ENCODE results near the gene ERH. TPM values are rescaled to one million over a fixed set of nuclear protein-coding genes. Genes with fewer than 3 reads are reported as not detected.

The ERH gene
- total and polyA plus RNA-seq, 10 of the 15 experiments (the other 5 are each of a cell fraction or from before 2014, with no cell fraction given), result 255 to 852 (median 382) TPM

DNA sequence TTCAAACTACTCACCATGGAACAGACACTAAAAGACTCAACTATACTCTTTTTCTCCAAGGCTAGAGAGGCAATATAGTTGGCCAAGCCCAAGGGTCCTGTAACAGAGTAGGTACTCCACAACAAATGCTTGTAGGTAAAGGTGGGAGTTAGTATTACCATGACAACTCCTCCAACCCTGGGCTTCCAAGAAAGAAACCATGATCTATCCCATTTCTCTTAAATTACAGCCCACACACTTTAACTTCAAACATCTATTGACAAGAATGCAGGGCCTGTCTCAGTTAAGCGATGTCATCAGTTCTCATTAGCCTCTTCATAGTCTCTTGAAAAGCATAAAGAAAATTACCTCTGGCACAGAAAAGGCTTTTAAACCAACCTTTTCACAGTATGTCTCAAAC lies 25.0 kb downstream of the ERH start:
- H3K9ac ChIP-seq (ENCODE audit: control insufficient read depth, insufficient read depth, low read length), result no peak overlapping the region
- no peaks in the 10 kb centered on the region for H3K27me3 ChIP-seq (replicated peaks in 1 of 2; ENCODE audit: control insufficient read depth in 2 of 2, insufficient read depth in 2 of 2, low read length in 1 of 2)
- H3K4me2 ChIP-seq (ENCODE audit: control insufficient read depth, insufficient read depth), result no peak overlapping the region
- no TSS peak for BruUV-seq (replicated peaks)
- H3K9me3 ChIP-seq (replicated peaks; ENCODE audit: control insufficient read depth, insufficient read depth, low read length), result no peaks in the 10 kb centered on the region
- ATAC-seq, result no peak
- H4K20me1 ChIP-seq (ENCODE audit: control insufficient read depth, insufficient read depth), result no peaks in the 10 kb centered on the region
- no peak overlapping the region for H3K27ac ChIP-seq (ENCODE audit: control insufficient read depth, insufficient read depth)
- no peak for DNase-seq (ENCODE audit: low read depth, low spot score)
- H3K4me3 ChIP-seq, result no peak overlapping the region
- RAD21 ChIA-PET (ENCODE audit: unreplicated experiment), result no interaction called here
- SMC1A ChIA-PET (ENCODE audit: uncharacterized antibody, unreplicated experiment), result no interaction called here
- no peaks in the 10 kb centered on the region for H3K4me1 ChIP-seq (ENCODE audit: control insufficient read depth, insufficient read depth, low read length)
- in situ Hi-C loops (cut with MboI) (no loop called here), intact Hi-C loops (cut with micrococcal nuclease; ENCODE audit: unreplicated experiment) (no loop called here)
- H3K36me3 ChIP-seq (ENCODE audit: control insufficient read depth in 2 of 2, insufficient read depth in 2 of 2, low read length in 1 of 2), result peaks cover 3 to 5% of the 10 kb centered on the region in 2 experiments; a peak in 3 of 4 replicates
- no peak for FAIRE-seq
- no peaks in the 10 kb centered on the region for H3K79me2 ChIP-seq (ENCODE audit: control insufficient read depth, insufficient read depth, low read length)
- CTCF ChIA-PET, result no interaction called here
- TF ChIP-seq BRCA1 (IDR thresholded peaks at IDR 0.05; ENCODE audit: low read depth, low read length) (no peak), EED (IDR thresholded peaks at IDR 0.05; ENCODE audit: low read depth) (no peak), POLR2AphosphoS5 (IDR thresholded peaks at IDR 0.05; ENCODE audit: low read length) (no peak), POLR2AphosphoS2 (IDR thresholded peaks at IDR 0.05; ENCODE audit: low read depth, low read length) (no peak), HCFC1 (IDR thresholded peaks at IDR 0.05; ENCODE audit: low read length) (no peak), CBX3 (IDR thresholded peaks at IDR 0.05; ENCODE audit: borderline replicate concordance, low read depth) (no peak)
- TF ChIP-seq, protein P1, sequence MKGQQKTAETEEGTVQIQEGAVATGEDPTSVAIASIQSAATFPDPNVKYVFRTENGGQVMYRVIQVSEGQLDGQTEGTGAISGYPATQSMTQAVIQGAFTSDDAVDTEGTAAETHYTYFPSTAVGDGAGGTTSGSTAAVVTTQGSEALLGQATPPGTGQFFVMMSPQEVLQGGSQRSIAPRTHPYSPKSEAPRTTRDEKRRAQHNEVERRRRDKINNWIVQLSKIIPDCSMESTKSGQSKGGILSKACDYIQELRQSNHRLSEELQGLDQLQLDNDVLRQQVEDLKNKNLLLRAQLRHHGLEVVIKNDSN (IDR thresholded peaks at IDR 0.05; ENCODE audit: borderline replicate concordance, extremely low read length, insufficient read depth, low read depth, low read length), result no peak
- 100% methylated on average over 1 of the region's 1 CpG for WGBS (ENCODE audit: insufficient coverage, insufficient replicate concordance, low lambda C conversion rate, missing lambda C conversion rate)
- POLR2A ChIA-PET, result interaction anchor here (1.3 kb wide), 1 partner anchor 15 kb away, joined by 3 read pairs; no protein-coding TSS in a partner anchor
- H2AFZ ChIP-seq (ENCODE audit: control insufficient read depth, low read depth, low read length), result no peak overlapping the region

- intact Hi-C loops (cut with micrococcal nuclease; ENCODE audit: unreplicated experiment), result no loop called here
- no peaks in the 10 kb centered on the region for H3K9me3 ChIP-seq (replicated peaks; ENCODE audit: control insufficient read depth, insufficient read depth, low read length)
- H3K4me1 ChIP-seq (ENCODE audit: control insufficient read depth, insufficient read depth, low read length), result no peaks in the 10 kb centered on the region
- H3K27me3 ChIP-seq (replicated peaks in 1 of 2; ENCODE audit: control insufficient read depth in 2 of 2, insufficient read depth in 2 of 2, low read length in 1 of 2), result no peaks in the 10 kb centered on the region
- H3K79me2 ChIP-seq (ENCODE audit: control insufficient read depth, insufficient read depth, low read length), result no peaks in the 10 kb centered on the region
- H3K4me3 ChIP-seq, result no peak overlapping the region
- H3K27ac ChIP-seq (ENCODE audit: control insufficient read depth, insufficient read depth), result no peak overlapping the region
- POLR2A ChIA-PET, result no interaction called here
- no TSS peak for BruUV-seq (replicated peaks)
- no peak for DNase-seq (ENCODE audit: low read depth, low spot score)
- no peak for FAIRE-seq
- RAD21 ChIA-PET (ENCODE audit: unreplicated experiment), result no interaction called here
- SMC1A ChIA-PET (ENCODE audit: uncharacterized antibody, unreplicated experiment), result interaction anchor here (1.5 kb wide), 1 partner anchor 14 kb away, joined by 3 read pairs; no protein-coding TSS in a partner anchor
- 96% methylated on average over 3 of the region's 3 CpGs for WGBS (ENCODE audit: insufficient coverage, insufficient replicate concordance, low lambda C conversion rate, missing lambda C conversion rate)
- in situ Hi-C loops (cut with MboI), result no loop called here
- no peak overlapping the region for H3K4me2 ChIP-seq (ENCODE audit: control insufficient read depth, insufficient read depth)
- H3K36me3 ChIP-seq (ENCODE audit: control insufficient read depth in 2 of 2, insufficient read depth in 2 of 2, low read length in 1 of 2), result peaks cover 3 to 5% of the 10 kb centered on the region in 2 experiments; a peak in 2 of 4 replicates
- H4K20me1 ChIP-seq (ENCODE audit: control insufficient read depth, insufficient read depth), result no peaks in the 10 kb centered on the region
- CTCF ChIA-PET, result no interaction called here
- ATAC-seq, result no peak
- no peak overlapping the region for H2AFZ ChIP-seq (ENCODE audit: control insufficient read depth, low read depth, low read length)
- no peak overlapping the region for H3K9ac ChIP-seq (ENCODE audit: control insufficient read depth, insufficient read depth, low read length)
- TF ChIP-seq CREM (IDR thresholded peaks at IDR 0.05; ENCODE audit: low read depth) (no peak), ZNF384 (IDR thresholded peaks at IDR 0.05; ENCODE audit: borderline replicate concordance, low read depth, low read length) (no peak), SMAD5 (IDR thresholded peaks at IDR 0.05; ENCODE audit: low read depth) (no peak), SP1 (IDR thresholded peaks at IDR 0.05; ENCODE audit: low read depth, low read length) (no peak), SMARCA5 (IDR thresholded peaks at IDR 0.05) (no peak), SPI1 (IDR thresholded peaks at IDR 0.05; ENCODE audit: borderline replicate concordance, insufficient read depth, low read depth, low read length) (no peak), IRF4 (IDR thresholded peaks at IDR 0.05; ENCODE audit: low read depth, low read length) (no peak), RB1 (IDR thresholded peaks at IDR 0.05; ENCODE audit: borderline replicate concordance) (no peak), STAT1 (conservative IDR thresholded peaks at IDR 0.05) (no peak), BCL11A (IDR thresholded peaks at IDR 0.05; ENCODE audit: low read depth, low read length) (no peak)
- TF ChIP-seq, protein P2, sequence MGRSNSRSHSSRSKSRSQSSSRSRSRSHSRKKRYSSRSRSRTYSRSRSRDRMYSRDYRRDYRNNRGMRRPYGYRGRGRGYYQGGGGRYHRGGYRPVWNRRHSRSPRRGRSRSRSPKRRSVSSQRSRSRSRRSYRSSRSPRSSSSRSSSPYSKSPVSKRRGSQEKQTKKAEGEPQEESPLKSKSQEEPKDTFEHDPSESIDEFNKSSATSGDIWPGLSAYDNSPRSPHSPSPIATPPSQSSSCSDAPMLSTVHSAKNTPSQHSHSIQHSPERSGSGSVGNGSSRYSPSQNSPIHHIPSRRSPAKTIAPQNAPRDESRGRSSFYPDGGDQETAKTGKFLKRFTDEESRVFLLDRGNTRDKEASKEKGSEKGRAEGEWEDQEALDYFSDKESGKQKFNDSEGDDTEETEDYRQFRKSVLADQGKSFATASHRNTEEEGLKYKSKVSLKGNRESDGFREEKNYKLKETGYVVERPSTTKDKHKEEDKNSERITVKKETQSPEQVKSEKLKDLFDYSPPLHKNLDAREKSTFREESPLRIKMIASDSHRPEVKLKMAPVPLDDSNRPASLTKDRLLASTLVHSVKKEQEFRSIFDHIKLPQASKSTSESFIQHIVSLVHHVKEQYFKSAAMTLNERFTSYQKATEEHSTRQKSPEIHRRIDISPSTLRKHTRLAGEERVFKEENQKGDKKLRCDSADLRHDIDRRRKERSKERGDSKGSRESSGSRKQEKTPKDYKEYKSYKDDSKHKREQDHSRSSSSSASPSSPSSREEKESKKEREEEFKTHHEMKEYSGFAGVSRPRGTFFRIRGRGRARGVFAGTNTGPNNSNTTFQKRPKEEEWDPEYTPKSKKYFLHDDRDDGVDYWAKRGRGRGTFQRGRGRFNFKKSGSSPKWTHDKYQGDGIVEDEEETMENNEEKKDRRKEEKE (IDR thresholded peaks at IDR 0.05), result no peak
These were observed 26.0 kb downstream of the ERH start for GRCh38 chr14:69372146-69372545.
